MM.1S (cell line): ENCODE measurements around the gene AP5Z1.

Experiments used
- CTCF ChIP-seq: fragments of 300-600 bp; sonication (generic); IDR thresholded peaks from 2 replicates; pipeline ENCODE4 v1.5.1; 2016; ENCODE audit warnings: antibody characterized with exemption, low read length, mixed read lengths
- EZH2 ChIP-seq: fragments of 300-600 bp; sonication (generic); optimal IDR thresholded peaks from 2 replicates; pipeline ENCODE3; 2017; ENCODE audit warnings: low read depth, mild to moderate bottlenecking, antibody characterized with exemption, low read length, mixed read lengths
- EZH2phosphoT487 ChIP-seq: fragments of 300-600 bp; sonication (generic); IDR thresholded peaks from 2 replicates; pipeline ENCODE4 v1.6.1; 2018; ENCODE audit warnings: antibody characterized with exemption, low read length

DNA sequence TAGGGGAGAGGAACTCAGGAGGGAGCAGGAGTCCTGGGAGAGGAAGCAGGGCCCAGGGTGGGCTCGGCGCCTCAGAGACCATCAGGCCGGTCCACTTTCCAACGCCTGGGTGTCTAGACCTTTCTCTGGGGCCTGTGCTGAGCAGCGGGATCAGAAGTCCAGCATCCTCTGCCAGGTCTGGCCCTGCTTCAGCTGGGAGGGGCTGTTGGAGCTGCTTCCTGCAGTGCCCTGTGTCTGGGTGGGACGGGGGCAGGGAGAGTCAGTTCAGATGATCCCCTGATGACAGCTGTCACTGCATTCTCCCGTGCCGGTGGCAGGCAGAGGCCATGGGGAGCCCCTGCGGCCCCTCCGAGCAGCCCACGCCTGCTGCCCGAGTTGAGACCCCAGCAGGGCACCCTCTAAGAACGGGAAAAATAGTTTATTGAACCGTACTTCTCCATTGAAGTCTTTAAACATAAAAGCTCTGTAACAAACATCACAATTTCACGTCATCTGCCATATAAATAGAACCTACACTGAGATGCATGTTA lies 23.3 kb downstream of the AP5Z1 start:
- no peak for TF ChIP-seq EZH2
- no peak for TF ChIP-seq CTCF
- TF ChIP-seq EZH2phosphoT487: no peak
